Activated CD4-positive, alpha-beta T cell treated with anti-CD3 and anti-CD28 coated beads for 24 hours (primary cell): ENCODE data around the gene KRTAP15-1.

Experiments used
- DNase-seq, 2 donors: peaks; one replicate each; pipeline ENCODE4 v3.0.0-alpha.2; 2020; ENCODE audit warnings: low read depth in 2 of 2

KRTAP15-1 gene

GRCh38 chr21:30487336-30487735 is 47.3 kb downstream of the KRTAP15-1 start, which contains the start of gene KRTAP19-2:
TSS of gene KRTAP19-2 (minus strand) at chr21:30487436. CDS start at chr21:30487348, 88 bp downstream.
- DNase-seq, result no peak
